Ascending aorta (tissue), 2 donors: ENCODE results near the gene MTPN. TPM values are rescaled to one million over a fixed set of nuclear protein-coding genes. Genes with fewer than 3 reads are reported as not detected.

Experiments
- DNase-seq, 2 donors: peaks; one replicate each; pipeline ENCODE4 v3.0.0-alpha.2; 2019; ENCODE audit warnings: low spot score in 2 of 2
- H3K27ac ChIP-seq, 2 donors: fragments of 200-600 bp; sonication (generic); one replicate each; pipeline ENCODE4 v1.5.1; 2016 to 2017; ENCODE audit warnings: mild to moderate bottlenecking in 1 of 2
- H3K27me3 ChIP-seq: fragments of 200-600 bp; sonication (generic); one replicate; pipeline ENCODE4 v1.5.1; 2017
- H3K36me3 ChIP-seq, 2 donors: fragments of 200-600 bp; sonication (generic); one replicate each; pipeline ENCODE4 v1.5.1; 2016
- H3K4me1 ChIP-seq, 2 donors: fragments of 200-600 bp; sonication (generic); one replicate each; pipeline ENCODE4 v1.5.1; 2016 to 2017; ENCODE audit warnings: mild to moderate bottlenecking in 1 of 2
- H3K4me3 ChIP-seq, 2 donors: fragments of 200-600 bp; sonication (generic); one replicate each; pipeline ENCODE4 v1.5.1; 2016 to 2017; ENCODE audit warnings: mild to moderate bottlenecking in 1 of 2
- H3K9me3 ChIP-seq, 2 donors: fragments of 200-600 bp; sonication (generic); one replicate each; pipeline ENCODE4 v1.5.1; 2016
- CTCF ChIP-seq, 3 experiments: fragments of 200-600 bp in 2 of 3; fragments of 450-650 bp in 1 of 3; sonication (generic) in 2 of 3; IDR thresholded peaks; one replicate each; pipeline ENCODE4 v1.5.1; 2016 to 2019; ENCODE audit warnings: antibody characterized with exemption in 3 of 3, mild to moderate bottlenecking in 1 of 3, moderate library complexity in 1 of 3
- intact Hi-C: fragments of 100-400 bp; cut with DNase I; formaldehyde crosslinking; loops from one replicate; pipeline ENCODE4 v1.15.1; 2023
- total RNA-seq: library from RNA; depleted of rRNA; stranded (reverse); fragments of >200 nt; gene quantifications from one replicate; pipeline ENCODE4 v1.1.0, GENCODE V29; 2016

MTPN gene
- total RNA-seq, 1 donor from 2014 or later = 43.5 TPM

- Histone ChIP-seq H3K36me3 (no peaks in the 10 kb centered on the region), H3K27me3 (no peaks in the 10 kb centered on the region), H3K4me3 (no peak overlapping the region), H3K9me3 (no peaks in the 10 kb centered on the region), H3K27ac (no peak overlapping the region), H3K4me1 (no peaks in the 10 kb centered on the region)
- TF ChIP-seq CTCF (IDR thresholded peaks at IDR 0.05) = no peak
- DNase-seq = no peak
- intact Hi-C loops = no loop called here
These were observed 71.3 kb downstream of the MTPN start for GRCh38 chr7:135905858-135906257.

- no peaks in the 10 kb centered on the region for H3K36me3 ChIP-seq
- H3K27ac ChIP-seq = no peak overlapping the region
- no peaks in the 10 kb centered on the region for H3K9me3 ChIP-seq
- intact Hi-C loops = no loop called here
- no peak overlapping the region for H3K4me3 ChIP-seq
- H3K27me3 ChIP-seq = no peaks in the 10 kb centered on the region
- no peak for DNase-seq
- no peaks in the 10 kb centered on the region for H3K4me1 ChIP-seq
- no peak for TF ChIP-seq CTCF (IDR thresholded peaks at IDR 0.05)
These were observed 71.8 kb downstream of the MTPN start for GRCh38 chr7:135905355-135905754.

- Histone ChIP-seq H3K27me3 (no peaks in the 10 kb centered on the region), H3K4me3 (no peak overlapping the region), H3K36me3 (no peaks in the 10 kb centered on the region), H3K27ac (no peak overlapping the region), H3K9me3 (no peaks in the 10 kb centered on the region), H3K4me1 (no peaks in the 10 kb centered on the region)
- no peak for TF ChIP-seq CTCF (IDR thresholded peaks at IDR 0.05)
- no peak for DNase-seq
- intact Hi-C loops = no loop called here
These were observed 72.9 kb downstream of the MTPN start for GRCh38 chr7:135904282-135904681.

GRCh38 chr7:135901585-135902540 lies 75.3 kb downstream of the MTPN start:
- Histone ChIP-seq H3K4me1 (no peaks in the 10 kb centered on the region), H3K27ac (no peak overlapping the region), H3K4me3 (no peak overlapping the region), H3K36me3 (no peaks in the 10 kb centered on the region), H3K9me3 (no peaks in the 10 kb centered on the region), H3K27me3 (no peaks in the 10 kb centered on the region)
- no peak for DNase-seq
- intact Hi-C loops = no loop called here
- no peak for TF ChIP-seq CTCF (IDR thresholded peaks at IDR 0.05)

- no peak overlapping the region for H3K4me3 ChIP-seq
- H3K27me3 ChIP-seq = no peaks in the 10 kb centered on the region
- DNase-seq = no peak
- no peak overlapping the region for H3K27ac ChIP-seq
- no peaks in the 10 kb centered on the region for H3K9me3 ChIP-seq
- intact Hi-C loops = no loop called here
- no peaks in the 10 kb centered on the region for H3K36me3 ChIP-seq
- H3K4me1 ChIP-seq = no peaks in the 10 kb centered on the region
- TF ChIP-seq CTCF (IDR thresholded peaks at IDR 0.05) = no peak
These were observed 77.1 kb downstream of the MTPN start for GRCh38 chr7:135900065-135900546.
